ENCODE measurements around the gene B3GNT7.

B3GNT7 gene

DNA sequence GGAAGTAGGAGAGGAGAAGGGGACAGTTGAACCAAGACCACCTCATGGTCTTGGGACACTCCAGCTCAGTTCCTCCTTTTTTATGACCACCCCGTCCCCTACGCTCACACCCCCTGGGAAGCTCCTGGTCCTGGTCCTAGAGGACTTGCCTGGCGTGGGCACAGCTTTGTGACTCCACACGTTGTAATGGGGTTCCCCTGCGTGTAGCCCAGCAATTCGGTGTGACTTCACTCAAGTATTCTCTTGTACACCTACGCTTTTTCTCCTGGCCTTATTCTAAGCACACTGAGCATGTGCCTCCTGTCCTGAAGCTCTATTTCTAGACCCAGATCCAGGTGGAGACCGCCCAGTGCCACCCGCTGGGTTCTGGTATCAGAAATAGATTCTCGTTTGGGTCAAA lies 36.1 kb upstream of the B3GNT7 start:
- TF ChIP-seq, protein P1, sequence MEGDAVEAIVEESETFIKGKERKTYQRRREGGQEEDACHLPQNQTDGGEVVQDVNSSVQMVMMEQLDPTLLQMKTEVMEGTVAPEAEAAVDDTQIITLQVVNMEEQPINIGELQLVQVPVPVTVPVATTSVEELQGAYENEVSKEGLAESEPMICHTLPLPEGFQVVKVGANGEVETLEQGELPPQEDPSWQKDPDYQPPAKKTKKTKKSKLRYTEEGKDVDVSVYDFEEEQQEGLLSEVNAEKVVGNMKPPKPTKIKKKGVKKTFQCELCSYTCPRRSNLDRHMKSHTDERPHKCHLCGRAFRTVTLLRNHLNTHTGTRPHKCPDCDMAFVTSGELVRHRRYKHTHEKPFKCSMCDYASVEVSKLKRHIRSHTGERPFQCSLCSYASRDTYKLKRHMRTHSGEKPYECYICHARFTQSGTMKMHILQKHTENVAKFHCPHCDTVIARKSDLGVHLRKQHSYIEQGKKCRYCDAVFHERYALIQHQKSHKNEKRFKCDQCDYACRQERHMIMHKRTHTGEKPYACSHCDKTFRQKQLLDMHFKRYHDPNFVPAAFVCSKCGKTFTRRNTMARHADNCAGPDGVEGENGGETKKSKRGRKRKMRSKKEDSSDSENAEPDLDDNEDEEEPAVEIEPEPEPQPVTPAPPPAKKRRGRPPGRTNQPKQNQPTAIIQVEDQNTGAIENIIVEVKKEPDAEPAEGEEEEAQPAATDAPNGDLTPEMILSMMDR (IDR thresholded peaks at IDR 0.05; ENCODE audit: borderline replicate concordance, control extremely low read depth, extremely low read depth, insufficient read depth, missing control alignments): no peak
- DNase-seq (ENCODE audit: low spot score): no peak
- in situ Hi-C loops (cut with MboI; ENCODE audit: low sequenced_read_pairs, unreplicated experiment): no loop called here

DNA sequence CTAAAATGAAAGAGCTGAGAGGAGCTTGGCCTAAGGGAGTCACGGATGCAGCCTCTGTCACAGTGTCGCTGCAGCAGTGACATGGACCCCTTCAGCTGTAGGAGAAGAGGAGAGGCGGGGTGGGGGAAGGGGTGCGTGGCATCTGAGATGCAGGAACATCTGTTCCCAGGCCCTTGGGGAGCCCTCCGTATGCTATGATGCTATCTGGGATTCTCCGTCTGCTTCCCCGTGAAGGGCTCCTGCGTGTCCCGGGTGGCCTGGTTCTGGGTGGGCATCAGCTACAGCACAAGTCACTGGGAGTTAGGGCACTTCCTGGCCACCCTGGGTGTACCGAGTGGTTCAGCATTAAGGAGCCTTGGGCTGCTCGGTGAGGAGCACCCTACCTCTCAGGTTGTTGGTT lies 35.6 kb upstream of the B3GNT7 start:
- no peak for DNase-seq (ENCODE audit: low spot score)
- in situ Hi-C loops (cut with MboI; ENCODE audit: low sequenced_read_pairs, unreplicated experiment): no loop called here
- TF ChIP-seq, protein P1 (IDR thresholded peaks at IDR 0.05; ENCODE audit: borderline replicate concordance, control extremely low read depth, extremely low read depth, insufficient read depth, missing control alignments): no peak

DNA sequence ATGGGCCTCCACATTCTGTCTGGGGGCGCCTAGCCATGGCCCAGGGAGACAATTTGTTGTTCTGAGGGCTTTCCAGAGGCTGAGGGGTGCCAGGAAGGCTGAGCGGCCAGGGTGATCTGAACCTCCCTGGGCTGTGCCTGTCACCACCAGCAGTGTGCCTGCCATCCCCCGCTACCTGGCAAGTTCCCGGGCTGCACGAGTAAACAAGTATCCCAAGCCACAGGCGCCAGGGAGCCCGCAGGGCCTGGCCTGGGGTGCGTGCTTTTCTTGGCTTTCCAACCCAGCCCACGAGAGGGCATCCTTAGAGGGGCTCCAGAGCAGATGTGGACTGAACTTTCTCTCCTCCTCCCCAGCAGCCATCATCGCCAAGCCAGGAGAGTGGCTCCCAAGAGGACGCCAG lies 35.1 kb upstream of the B3GNT7 start:
- in situ Hi-C loops (cut with MboI; ENCODE audit: low sequenced_read_pairs, unreplicated experiment): no loop called here
- TF ChIP-seq, protein P1 (IDR thresholded peaks at IDR 0.05; ENCODE audit: borderline replicate concordance, control extremely low read depth, extremely low read depth, insufficient read depth, missing control alignments): no peak
- DNase-seq (ENCODE audit: low spot score): no peak

DNA sequence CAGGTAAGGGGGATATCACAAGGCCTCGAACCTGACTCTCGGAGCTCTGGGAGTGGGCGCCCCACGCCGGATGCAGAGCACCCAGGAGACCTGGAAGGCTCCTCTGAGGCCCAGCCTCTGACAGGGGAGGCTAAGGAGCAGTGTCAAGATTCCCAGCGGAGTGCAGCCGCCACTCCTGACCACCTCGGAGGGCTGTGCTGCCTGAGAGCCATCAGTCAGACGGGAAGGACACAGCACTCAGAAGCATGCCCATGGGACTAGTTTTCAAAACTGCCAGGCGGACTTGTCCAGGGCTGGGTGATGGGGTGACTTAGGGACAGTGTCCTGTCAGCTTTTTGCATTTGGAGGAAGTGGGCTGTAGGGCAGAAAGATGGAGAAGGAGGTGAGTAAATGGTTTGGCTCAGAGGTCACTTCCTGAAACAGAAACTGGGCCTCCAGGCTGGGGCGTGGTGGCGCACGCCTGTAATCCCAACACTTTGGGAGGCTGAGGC lies 34.6 kb upstream of the B3GNT7 start:
- no peak for DNase-seq (ENCODE audit: low spot score)
- TF ChIP-seq, protein P1 (IDR thresholded peaks at IDR 0.05; ENCODE audit: borderline replicate concordance, control extremely low read depth, extremely low read depth, insufficient read depth, missing control alignments): no peak
- in situ Hi-C loops (cut with MboI; ENCODE audit: low sequenced_read_pairs, unreplicated experiment): no loop called here

DNA sequence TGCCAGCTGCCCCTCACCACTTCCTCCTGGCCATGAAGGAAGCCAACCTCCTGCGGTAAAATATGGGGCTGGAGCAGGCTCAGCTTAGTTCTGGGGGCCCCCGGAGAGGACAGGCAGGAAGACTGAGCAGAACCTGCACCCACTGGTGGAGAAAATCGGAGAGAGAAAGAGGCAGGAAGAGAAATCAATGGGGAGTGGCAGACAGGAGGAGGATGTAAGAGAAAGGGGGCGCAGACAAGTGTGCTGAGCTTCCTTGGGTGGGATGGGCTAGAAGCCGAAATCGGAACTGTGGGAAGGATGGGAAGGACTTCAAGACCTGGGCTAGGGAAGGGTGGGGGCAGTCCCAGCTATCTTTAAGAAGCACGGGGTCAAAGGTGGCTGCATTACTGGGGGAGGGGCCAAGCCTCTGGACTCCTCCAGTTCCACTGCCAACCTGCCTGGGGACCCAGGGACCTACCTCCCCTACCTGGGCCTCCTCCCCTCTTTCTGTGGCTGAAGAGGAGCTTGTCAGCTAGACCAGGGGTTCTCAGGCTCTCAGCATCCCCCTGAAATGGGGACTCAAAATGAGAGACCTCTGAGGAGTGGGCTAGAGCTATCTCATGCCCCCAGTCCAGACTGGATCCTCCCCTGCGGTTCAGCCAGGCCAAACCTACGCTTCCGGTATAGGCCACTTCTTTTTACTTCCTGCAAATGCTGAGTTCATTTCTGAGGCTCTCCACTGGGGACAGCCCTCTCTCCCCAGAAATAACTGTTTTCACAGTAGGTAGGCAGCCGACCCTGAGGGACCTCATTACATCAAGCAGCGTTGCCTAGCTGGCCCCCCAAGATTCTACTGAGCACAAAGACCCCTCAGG lies 33.6 kb upstream of the B3GNT7 start:
- in situ Hi-C loops (cut with MboI; ENCODE audit: low sequenced_read_pairs, unreplicated experiment): no loop called here
- TF ChIP-seq, protein P1 (IDR thresholded peaks at IDR 0.05; ENCODE audit: borderline replicate concordance, control extremely low read depth, extremely low read depth, insufficient read depth, missing control alignments): peak; percentile 27
- peak; percentile 87 for DNase-seq (ENCODE audit: low spot score)

DNA sequence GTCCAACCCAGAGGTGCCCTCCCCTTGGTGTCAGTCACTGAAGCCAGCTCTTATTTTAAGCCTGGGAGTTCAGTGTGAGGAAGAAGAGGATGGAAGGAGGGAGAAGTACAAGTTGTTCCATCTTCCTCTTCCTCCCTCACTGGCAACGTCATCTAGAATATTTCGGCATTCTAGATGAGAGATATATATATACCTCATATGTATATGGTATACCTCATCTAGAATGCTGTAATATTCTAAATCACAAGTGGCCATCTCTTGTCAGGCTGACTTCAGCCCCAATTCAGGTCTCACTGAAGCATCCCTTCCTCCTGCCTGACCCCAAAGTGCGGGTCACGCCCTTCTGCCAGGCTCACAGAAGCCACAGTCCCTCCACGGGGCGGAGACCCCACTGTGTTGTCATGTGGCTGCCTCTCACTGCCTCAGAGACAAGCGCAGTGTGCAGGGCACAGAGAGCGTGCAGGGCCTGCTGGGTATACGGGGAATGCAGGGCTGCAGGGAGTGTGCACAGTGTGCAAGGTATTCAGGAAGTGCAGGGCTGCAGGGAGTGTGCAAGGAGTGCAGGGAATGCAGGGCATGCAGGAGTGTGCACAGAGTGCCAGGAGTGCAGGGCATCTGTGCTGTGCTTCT lies 32.8 kb upstream of the B3GNT7 start:
- in situ Hi-C loops (cut with MboI; ENCODE audit: low sequenced_read_pairs, unreplicated experiment): no loop called here
- no peak for DNase-seq (ENCODE audit: low spot score)
- TF ChIP-seq, protein P1 (IDR thresholded peaks at IDR 0.05; ENCODE audit: borderline replicate concordance, control extremely low read depth, extremely low read depth, insufficient read depth, missing control alignments): no peak
